Medulla oblongata (tissue), 1 donor: ENCODE measurements around the gene ISYNA1.
A peak's percentile ranks its signal among the peaks of the same experiment; 100 is the strongest.

Experiments used
- DNase-seq: peaks from one replicate; pipeline ENCODE4 v3.0.0-alpha.2; 2015; ENCODE audit errors: extremely low spot score

The ISYNA1 gene

DNA sequence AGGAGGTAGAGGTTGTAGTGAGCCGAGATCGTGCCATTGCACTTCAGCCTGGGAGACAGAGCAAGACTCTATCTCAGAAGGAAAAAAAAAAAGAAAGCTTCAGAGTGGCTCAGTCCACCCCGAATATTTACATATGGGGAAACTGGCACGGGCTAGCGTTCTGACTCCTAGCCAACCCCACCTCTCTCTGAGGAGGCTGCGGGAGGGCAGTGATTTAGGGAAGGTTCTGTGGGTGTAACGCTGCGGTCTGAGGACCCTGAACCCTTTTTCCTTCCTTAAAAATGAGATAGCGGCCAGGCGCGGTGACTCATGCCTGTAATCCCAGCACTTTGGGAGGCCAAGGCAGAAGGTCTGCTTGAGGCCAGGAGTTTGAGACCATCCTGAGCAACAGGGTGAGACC lies 45.5 kb downstream of the ISYNA1 start:
- peak; percentile 52 for DNase-seq

DNA sequence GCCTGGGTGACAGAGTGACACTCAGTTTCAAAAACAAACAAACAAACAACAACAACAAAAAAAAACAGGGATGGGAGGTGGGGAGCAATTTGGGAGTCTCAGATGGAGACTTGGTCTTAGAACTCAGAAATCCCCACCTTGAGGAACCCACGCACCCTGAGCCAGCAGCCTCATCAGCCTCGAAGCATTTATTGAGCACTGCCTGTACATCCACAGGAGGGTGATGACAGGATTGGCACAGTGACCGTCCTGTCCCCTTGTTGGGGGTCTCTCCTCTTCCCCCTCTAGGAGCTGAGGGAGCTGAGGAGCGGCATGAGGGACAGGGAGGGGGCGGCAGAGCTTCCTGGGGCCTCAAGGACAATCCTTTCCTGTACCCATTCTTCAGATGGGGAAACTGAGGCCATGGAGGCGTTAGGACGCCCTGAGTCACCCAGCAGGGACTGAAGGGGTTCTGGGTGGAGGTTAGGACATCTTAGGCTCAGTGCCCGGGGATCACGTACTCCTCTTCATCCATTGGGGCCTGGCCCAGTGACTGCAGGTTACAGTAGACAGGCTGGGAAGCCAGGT lies 46.3 kb downstream of the ISYNA1 start:
- no peak for DNase-seq

DNA sequence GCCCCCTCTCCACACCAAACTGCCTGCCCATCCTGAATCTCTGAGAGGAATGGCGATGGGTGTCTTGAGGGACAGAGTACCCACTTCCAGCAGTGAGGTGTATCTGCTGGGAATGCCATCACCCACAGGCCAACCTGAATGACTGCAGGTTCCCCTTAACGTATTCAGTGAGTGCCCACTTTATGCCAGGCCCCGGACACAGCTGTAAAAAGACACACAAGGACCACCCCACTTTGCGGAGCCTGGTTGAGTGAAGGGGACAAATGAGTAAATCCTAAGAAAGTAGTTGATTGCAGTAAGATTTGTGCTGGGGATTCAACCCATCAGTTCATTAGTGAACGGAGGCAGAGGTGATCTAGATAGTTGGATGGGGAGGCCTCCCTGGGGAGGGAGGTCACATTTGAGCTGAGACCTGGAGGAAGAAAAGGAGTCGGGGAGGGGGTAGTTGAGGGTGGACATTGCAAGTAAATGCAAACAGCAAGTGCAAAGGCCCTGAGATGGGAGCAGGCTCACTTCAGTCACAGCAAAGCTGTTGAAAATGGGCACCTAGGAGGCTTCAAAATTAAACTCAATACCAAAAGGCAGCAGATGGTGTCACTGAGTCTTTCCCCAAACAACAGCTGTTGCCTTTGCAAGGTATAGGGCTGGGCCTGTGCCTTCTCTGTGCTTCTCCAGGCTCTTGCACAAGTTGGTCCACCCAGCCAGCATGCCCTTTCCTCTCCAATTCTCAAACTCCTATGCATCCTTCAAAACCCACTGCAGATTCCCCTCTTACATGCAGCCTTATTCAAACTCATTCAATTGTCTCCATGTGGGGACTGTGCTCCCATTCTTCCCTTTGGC lies 47.6 kb downstream of the ISYNA1 start:
- no peak for DNase-seq

DNA sequence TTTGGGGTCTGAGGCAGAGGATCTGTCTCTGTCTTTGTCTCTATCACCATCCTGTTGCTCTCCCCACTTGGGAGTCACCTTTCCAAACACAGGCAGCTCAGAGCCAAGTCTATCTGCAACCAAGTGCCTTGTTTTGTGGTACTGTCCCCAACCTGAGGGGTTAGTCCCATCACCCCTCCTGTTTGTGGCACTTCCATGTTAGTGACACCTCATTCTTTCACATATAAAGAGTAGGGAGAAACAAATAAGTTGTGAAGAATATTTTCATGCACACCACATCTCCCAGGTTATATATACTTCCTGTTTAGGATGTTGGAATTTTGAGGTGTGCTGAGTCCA lies 48.2 kb downstream of the ISYNA1 start:
- no peak for DNase-seq

DNA sequence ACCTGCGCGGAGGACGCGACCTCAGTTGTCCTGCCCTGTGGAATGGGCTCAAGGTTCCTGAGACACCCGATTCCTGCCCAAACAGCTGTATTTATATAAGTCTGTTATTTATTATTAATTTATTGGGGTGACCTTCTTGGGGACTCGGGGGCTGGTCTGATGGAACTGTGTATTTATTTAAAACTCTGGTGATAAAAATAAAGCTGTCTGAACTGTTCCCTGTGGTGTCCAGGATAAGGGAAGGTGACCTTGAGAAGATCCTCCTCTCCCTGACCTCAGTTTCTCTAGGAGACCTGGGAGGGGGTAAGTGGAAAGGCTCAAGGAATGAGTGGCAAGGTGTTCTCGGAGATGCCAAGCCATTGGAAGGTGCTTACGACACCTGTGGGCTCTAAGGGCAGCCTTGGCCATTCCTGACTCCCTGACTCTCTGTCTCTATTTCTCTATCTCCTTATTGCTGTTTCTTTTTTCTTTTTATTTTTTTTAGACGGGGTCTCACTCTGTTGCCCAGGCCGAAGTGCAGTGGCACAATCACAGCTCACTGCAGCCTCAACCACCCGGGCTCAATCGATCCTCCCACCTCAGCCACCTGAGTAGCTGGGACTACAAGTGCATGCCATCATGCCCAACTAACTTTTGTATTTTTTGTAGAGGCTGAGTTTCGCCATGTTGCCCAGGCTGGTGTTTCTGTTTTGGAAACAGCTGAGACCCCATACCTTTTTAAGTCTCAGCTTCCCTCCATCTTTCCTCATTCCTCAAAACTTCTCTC lies 48.8 kb downstream of the ISYNA1 start:
- DNase-seq: no peak

DNA sequence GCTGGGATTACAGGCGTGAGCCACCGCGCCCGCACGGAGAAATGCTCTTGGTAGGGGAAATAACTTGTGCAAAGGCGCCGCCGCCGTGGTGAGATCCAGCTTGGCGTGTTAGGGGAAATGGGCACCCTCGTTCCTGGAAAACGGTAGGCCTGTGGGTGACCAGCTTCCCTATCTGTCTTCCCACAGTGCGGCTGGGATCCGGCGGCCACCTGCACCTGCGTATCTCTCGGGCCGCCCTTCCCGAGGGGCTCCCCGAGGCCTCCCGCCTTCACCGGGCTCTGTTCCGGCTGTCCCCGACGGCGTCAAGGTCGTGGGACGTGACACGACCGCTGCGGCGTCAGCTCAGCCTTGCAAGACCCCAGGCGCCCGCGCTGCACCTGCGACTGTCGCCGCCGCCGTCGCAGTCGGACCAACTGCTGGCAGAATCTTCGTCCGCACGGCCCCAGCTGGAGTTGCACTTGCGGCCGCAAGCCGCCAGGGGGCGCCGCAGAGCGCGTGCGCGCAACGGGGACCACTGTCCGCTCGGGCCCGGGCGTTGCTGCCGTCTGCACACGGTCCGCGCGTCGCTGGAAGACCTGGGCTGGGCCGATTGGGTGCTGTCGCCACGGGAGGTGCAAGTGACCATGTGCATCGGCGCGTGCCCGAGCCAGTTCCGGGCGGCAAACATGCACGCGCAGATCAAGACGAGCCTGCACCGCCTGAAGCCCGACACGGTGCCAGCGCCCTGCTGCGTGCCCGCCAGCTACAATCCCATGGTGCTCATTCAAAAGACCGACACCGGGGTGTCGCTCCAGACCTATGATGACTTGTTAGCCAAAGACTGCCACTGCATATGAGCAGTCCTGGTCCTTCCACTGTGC lies 49.6 kb downstream of the ISYNA1 start:
- peak; percentile 70 for DNase-seq

DNA sequence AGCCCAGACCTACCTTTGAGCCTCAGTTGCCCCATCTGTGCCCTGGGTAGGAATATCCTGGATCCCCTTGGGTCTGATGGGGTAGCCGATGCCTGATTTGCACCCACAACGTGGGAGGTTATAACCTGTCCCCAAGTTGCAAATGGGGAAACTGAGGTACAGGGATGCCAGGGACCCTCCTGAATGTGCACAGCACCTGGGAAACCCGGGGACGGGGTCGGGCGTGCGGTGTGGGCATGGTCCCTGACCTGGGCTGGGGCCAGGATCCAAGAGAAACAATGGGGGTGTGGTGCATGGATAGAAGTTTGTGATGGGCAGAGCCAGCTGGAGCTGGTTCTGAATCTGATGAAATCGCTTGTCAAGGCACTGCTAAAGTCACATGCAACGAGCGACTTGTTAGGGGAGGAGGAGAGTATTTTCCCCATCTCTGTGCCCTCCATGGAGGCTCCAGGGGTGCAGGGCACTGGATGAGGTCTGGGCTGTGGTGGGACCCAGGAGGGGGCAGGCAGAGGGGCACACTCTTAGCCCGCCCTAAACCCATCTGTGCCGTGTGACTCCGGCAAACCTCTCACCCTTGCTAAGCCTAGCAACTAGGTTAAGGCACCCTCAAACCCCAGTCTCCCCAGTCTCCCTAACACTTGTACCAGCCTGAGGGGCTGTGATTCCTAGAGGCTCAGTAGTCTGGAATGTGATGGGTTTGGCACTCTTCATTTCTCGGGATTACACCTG lies 51.2 kb downstream of the ISYNA1 start:
- DNase-seq: no peak

DNA sequence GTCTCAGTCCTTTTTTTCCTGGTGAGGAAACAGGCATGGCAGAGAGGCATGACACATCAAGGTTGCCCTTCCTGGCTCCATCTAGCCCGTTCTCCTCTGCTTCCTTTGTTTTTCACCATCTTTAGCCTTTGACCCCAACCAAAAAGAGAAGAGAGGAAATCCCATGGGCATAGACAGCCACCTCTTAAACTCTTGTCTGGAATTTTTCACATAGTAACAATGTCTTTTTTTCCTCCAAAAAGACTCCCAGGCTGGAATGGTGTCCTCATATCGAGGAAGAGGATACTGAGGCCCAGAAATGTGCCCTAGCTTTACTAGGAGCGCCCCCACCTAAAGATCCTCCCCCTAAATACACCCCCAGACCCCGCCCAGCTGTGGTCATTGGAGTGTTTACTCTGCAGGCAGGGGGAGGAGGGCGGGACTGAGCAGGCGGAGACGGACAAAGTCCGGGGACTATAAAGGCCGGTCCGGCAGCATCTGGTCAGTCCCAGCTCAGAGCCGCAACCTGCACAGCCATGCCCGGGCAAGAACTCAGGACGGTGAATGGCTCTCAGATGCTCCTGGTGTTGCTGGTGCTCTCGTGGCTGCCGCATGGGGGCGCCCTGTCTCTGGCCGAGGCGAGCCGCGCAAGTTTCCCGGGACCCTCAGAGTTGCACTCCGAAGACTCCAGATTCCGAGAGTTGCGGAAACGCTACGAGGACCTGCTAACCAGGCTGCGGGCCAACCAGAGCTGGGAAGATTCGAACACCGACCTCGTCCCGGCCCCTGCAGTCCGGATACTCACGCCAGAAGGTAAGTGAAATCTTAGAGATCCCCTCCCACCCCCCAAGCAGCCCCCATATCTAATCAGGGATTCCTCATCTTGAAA lies 52.0 kb downstream of the ISYNA1 start, which contains the start of gene GDF15:
GDF15 (plus strand) TSS at position 484 of the 868 bp plus-strand sequence; CDS start at position 516, 32 bp downstream.
- DNase-seq: no peak

DNA sequence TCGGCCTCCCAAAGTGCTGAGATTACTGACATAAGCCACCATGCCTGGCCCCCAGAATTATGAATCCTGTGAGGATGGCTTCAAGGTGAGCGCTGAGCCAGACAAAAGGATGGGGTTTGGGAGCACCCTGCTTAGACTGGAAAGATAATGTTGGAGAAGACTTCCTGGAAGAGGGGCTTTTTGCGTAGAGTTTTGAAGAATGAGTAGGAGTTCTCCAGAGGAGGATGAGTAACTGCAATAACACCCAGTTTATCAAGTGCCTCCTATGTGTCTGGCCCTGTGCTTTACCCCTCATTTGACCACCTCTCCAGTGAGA lies 52.6 kb downstream of the ISYNA1 start:
- DNase-seq: no peak

DNA sequence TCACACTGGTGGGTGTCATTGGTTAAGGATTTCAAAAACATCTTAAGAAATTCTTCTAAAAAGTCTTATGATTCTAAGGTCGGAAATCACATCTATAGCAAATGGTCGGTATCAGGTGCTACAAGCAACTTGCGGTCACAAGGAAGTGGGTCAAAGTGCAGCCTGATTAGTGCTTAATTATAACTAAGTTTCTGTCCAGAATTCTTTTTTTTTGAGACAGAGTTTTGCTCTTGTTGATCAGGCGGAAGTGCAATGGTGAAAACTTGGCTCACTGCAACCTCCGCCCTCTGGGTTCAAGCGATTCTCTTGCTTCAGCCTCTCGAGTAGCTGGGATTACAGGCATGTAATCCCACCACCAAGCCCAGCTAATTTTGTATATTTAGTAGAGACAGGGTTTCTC lies 53.2 kb downstream of the ISYNA1 start:
- DNase-seq: no peak
